NT2/D1 (cell line): ENCODE results near the gene TBCD.

Experiments
- SUZ12 ChIP-seq: IDR thresholded peaks from 2 replicates; pipeline ENCODE4 v1.6.1; 2011; ENCODE audit not compliant: insufficient read length, insufficient read depth; ENCODE audit errors: extremely low read depth
- YY1 ChIP-seq: IDR thresholded peaks from 2 replicates; pipeline ENCODE4 v1.6.1; 2011; ENCODE audit not compliant: insufficient read length, insufficient read depth

GRCh38 chr17:82740906-82741759 lies 10.7 kb upstream of the TBCD start:
- no peak for TF ChIP-seq SUZ12
- TF ChIP-seq YY1 = no peak
